ENCODE results near the gene CASP7.

Gene CASP7

GRCh38 chr10:113752553-113752952 lies 72.8 kb downstream of the CASP7 start:
- no peak for TF ChIP-seq CTCF (IDR thresholded peaks at IDR 0.05; ENCODE audit: insufficient read depth, missing control alignments)
- DNase-seq (ENCODE audit: insufficient read length, low spot score) (no peak), FAIRE-seq (no peak)

GRCh38 chr10:113753020-113753692 lies 73.4 kb downstream of the CASP7 start:
- FAIRE-seq (no peak), DNase-seq (ENCODE audit: insufficient read length, low spot score) (no peak)
- TF ChIP-seq CTCF (IDR thresholded peaks at IDR 0.05; ENCODE audit: insufficient read depth, missing control alignments), result no peak

- no peak for FAIRE-seq
- DNase-seq (ENCODE audit: insufficient read length, low spot score), result no peak
- no peak for TF ChIP-seq CTCF (IDR thresholded peaks at IDR 0.05; ENCODE audit: insufficient read depth, missing control alignments)
Measured at GRCh38 chr10:113754125-113754524, 74.4 kb downstream of the CASP7 start.

GRCh38 chr10:113754768-113755167 lies 75.1 kb downstream of the CASP7 start:
- FAIRE-seq, result no peak
- no peak for TF ChIP-seq CTCF (IDR thresholded peaks at IDR 0.05; ENCODE audit: insufficient read depth, missing control alignments)

GRCh38 chr10:113756940-113757543 lies 77.3 kb downstream of the CASP7 start:
- FAIRE-seq (no peak), DNase-seq (ENCODE audit: insufficient read length, low spot score) (no peak)
- no peak for TF ChIP-seq CTCF (IDR thresholded peaks at IDR 0.05; ENCODE audit: insufficient read depth, missing control alignments)

More at GRCh38 chr10:113754768-113755167, 75.1 kb downstream of the CASP7 start:
- DNase-seq (ENCODE audit: insufficient read length, low spot score), result no peak

GRCh38 chr10:113762083-113762482 lies 82.4 kb downstream of the CASP7 start:
- FAIRE-seq (no peak), DNase-seq (ENCODE audit: insufficient read length, low spot score) (no peak)
- TF ChIP-seq CTCF (IDR thresholded peaks at IDR 0.05; ENCODE audit: insufficient read depth, missing control alignments), result no peak

- no peak for DNase-seq (ENCODE audit: insufficient read length, low spot score)
- TF ChIP-seq CTCF (IDR thresholded peaks at IDR 0.05; ENCODE audit: insufficient read depth, missing control alignments), result no peak
- no peak for FAIRE-seq
Measured at GRCh38 chr10:113764582-113764981, 84.9 kb downstream of the CASP7 start.
